HFF-Myc (cell line): ENCODE results near the gene SART3.

Source experiments
- DNase-seq: peaks from one replicate; pipeline ENCODE4 v3.0.0-alpha.2; 2011; ENCODE audit warnings: low read depth; ENCODE audit errors: extremely low read depth
- H3K4me3 ChIP-seq: replicated peaks from 2 replicates; pipeline ENCODE4 v1.5.1; 2011; ENCODE audit warnings: low read depth, mild to moderate bottlenecking, control low read depth, low read length
- CTCF ChIP-seq: IDR thresholded peaks from 2 replicates; pipeline ENCODE4 v1.5.1; 2012; ENCODE audit warnings: mild to moderate bottlenecking, low read depth, low read length, control low read depth; ENCODE audit errors: missing control alignments

SART3 gene

GRCh38 chr12:108571609-108572165 is 10.7 kb upstream of the SART3 start:
- DNase-seq, result no peak
- no peak for TF ChIP-seq CTCF
- no peak overlapping the region for H3K4me3 ChIP-seq

- peak; percentile 41 for TF ChIP-seq CTCF
- H3K4me3 ChIP-seq, result no peak overlapping the region
- DNase-seq, result no peak
These were observed 10.0 kb upstream of the SART3 start for GRCh38 chr12:108570743-108571608.

- no peak for TF ChIP-seq CTCF
- DNase-seq, result no peak
- no peak overlapping the region for H3K4me3 ChIP-seq
These were observed 7.6 kb upstream of the SART3 start for GRCh38 chr12:108568338-108569154.

GRCh38 chr12:108567406-108568337 is 6.7 kb upstream of the SART3 start:
- H3K4me3 ChIP-seq, result no peak overlapping the region
- no peak for DNase-seq
- no peak for TF ChIP-seq CTCF

- DNase-seq, result no peak
- no peak overlapping the region for H3K4me3 ChIP-seq
- no peak for TF ChIP-seq CTCF
These were observed 5.5 kb upstream of the SART3 start for GRCh38 chr12:108566452-108566851.

- no peak for DNase-seq
- no peak for TF ChIP-seq CTCF
- no peak overlapping the region for H3K4me3 ChIP-seq
These were observed 5.0 kb upstream of the SART3 start for GRCh38 chr12:108565976-108566375.
